H9 (cell line): ENCODE data around the gene DDX1. TPM values are rescaled to one million over a fixed set of nuclear protein-coding genes. Genes with fewer than 3 reads are reported as not detected.

ENCODE experiments used
- DNase-seq: peaks from one replicate; pipeline ENCODE4 v3.0.0-alpha.2; 2017
- H2AFZ ChIP-seq: one replicate; pipeline ENCODE4 v1.6.1; 2013; ENCODE audit warnings: mild to moderate bottlenecking, low read length, control low read depth, moderate library complexity
- H2AK5ac ChIP-seq: 2 replicates; pipeline ENCODE4 v1.6.1; 2013; ENCODE audit warnings: low read length, control low read depth, mixed read lengths; ENCODE audit not compliant: insufficient read length
- H2BK120ac ChIP-seq: one replicate; pipeline ENCODE4 v1.6.1; 2013; ENCODE audit warnings: low read depth, mild to moderate bottlenecking, low read length, control low read depth, inconsistent platforms; ENCODE audit not compliant: poor library complexity, severe bottlenecking
- H2BK12ac ChIP-seq: 2 replicates; pipeline ENCODE4 v1.6.1; 2013; ENCODE audit warnings: low read length, control low read depth, mixed read lengths, low read depth; ENCODE audit not compliant: insufficient read length
- H2BK15ac ChIP-seq: 2 replicates; pipeline ENCODE4 v1.6.1; 2013; ENCODE audit warnings: low read depth, low read length, control low read depth
- H2BK20ac ChIP-seq: one replicate; pipeline ENCODE4 v1.6.1; 2013; ENCODE audit warnings: low read depth, mild to moderate bottlenecking, low read length, control low read depth, inconsistent platforms; ENCODE audit not compliant: poor library complexity, severe bottlenecking
- H2BK5ac ChIP-seq: 2 replicates; pipeline ENCODE4 v1.6.1; 2013; ENCODE audit warnings: low read length, control low read depth, mixed read lengths; ENCODE audit not compliant: insufficient read length
- H3K14ac ChIP-seq: 2 replicates; pipeline ENCODE4 v1.6.1; 2013; ENCODE audit warnings: low read length, control low read depth; ENCODE audit not compliant: insufficient read depth
- H3K18ac ChIP-seq: 2 replicates; pipeline ENCODE4 v1.6.1; 2013; ENCODE audit warnings: low read depth, mild to moderate bottlenecking, mixed read lengths, low read length, control low read depth; ENCODE audit not compliant: insufficient read length
- H3K23ac ChIP-seq: 2 replicates; pipeline ENCODE4 v1.6.1; 2013; ENCODE audit warnings: low read length, control low read depth, mixed read lengths, low read depth; ENCODE audit not compliant: insufficient read length
- H3K23me2 ChIP-seq: 2 replicates; pipeline ENCODE4 v1.6.1; 2013; ENCODE audit warnings: low read depth, mild to moderate bottlenecking, mixed read lengths, low read length, control low read depth; ENCODE audit not compliant: insufficient read length, poor library complexity, severe bottlenecking
- H3K27ac ChIP-seq: 2 replicates; pipeline ENCODE4 v1.5.1; 2013; ENCODE audit warnings: low read length, control low read depth, mixed read lengths, low read depth; ENCODE audit not compliant: insufficient read length
- H3K27me3 ChIP-seq: 2 replicates; pipeline ENCODE4 v1.6.1; 2013; ENCODE audit warnings: low read length, control low read depth, inconsistent platforms; ENCODE audit not compliant: insufficient read depth
- H3K4ac ChIP-seq: 2 replicates; pipeline ENCODE4 v1.6.1; 2013; ENCODE audit warnings: low read depth, mild to moderate bottlenecking, control low read depth, inconsistent platforms, low read length, moderate library complexity
- H3K4me1 ChIP-seq: 2 replicates; pipeline ENCODE4 v1.6.1; 2013; ENCODE audit warnings: low read length, control low read depth, inconsistent platforms; ENCODE audit not compliant: insufficient read depth
- H3K4me2 ChIP-seq: 2 replicates; pipeline ENCODE4 v1.6.1; 2013; ENCODE audit warnings: low read length, control low read depth, mixed read lengths; ENCODE audit not compliant: insufficient read length, insufficient read depth
- H3K56ac ChIP-seq: 2 replicates; pipeline ENCODE4 v1.6.1; 2013; ENCODE audit warnings: low read depth, mild to moderate bottlenecking, mixed read lengths, low read length, control low read depth; ENCODE audit not compliant: insufficient read length
- H3K79me1 ChIP-seq: 2 replicates; pipeline ENCODE4 v1.6.1; 2013; ENCODE audit warnings: low read depth, mild to moderate bottlenecking, moderate library complexity, low read length, control low read depth, inconsistent platforms; ENCODE audit not compliant: insufficient read depth, poor library complexity, severe bottlenecking
- H3K79me2 ChIP-seq: 2 replicates; pipeline ENCODE4 v1.6.1; 2013; ENCODE audit warnings: low read length, control low read depth, inconsistent platforms; ENCODE audit not compliant: insufficient read depth
- H3K9ac ChIP-seq: 2 replicates; pipeline ENCODE4 v1.6.1; 2013; ENCODE audit warnings: low read length, control low read depth, mixed read lengths; ENCODE audit not compliant: insufficient read length; ENCODE audit errors: extremely low read depth
- H3K9me3 ChIP-seq: one replicate; pipeline ENCODE4 v1.6.1; 2013; ENCODE audit warnings: low read depth, low read length, inconsistent platforms; ENCODE audit not compliant: control insufficient read depth
- H3T11ph ChIP-seq: one replicate; pipeline ENCODE4 v1.6.1; 2013; ENCODE audit warnings: mild to moderate bottlenecking, low read length, control low read depth, inconsistent platforms
- H4K20me1 ChIP-seq: one replicate; pipeline ENCODE4 v1.6.1; 2013; ENCODE audit not compliant: control insufficient read depth, insufficient read length, insufficient read depth
- H4K5ac ChIP-seq: 2 replicates; pipeline ENCODE4 v1.6.1; 2013; ENCODE audit warnings: low read depth, mild to moderate bottlenecking, mixed read lengths, low read length, control low read depth; ENCODE audit not compliant: insufficient read length
- H4K8ac ChIP-seq: replicated peaks from 2 replicates; pipeline ENCODE4 v1.6.1; 2013; ENCODE audit warnings: low read length, control low read depth, mixed read lengths, low read depth; ENCODE audit not compliant: insufficient read length
- H4K91ac ChIP-seq: 2 replicates; pipeline ENCODE4 v1.6.1; 2013; ENCODE audit warnings: low read depth, mild to moderate bottlenecking, moderate library complexity, mixed read lengths, low read length, control low read depth; ENCODE audit not compliant: insufficient read length
- H3K27ac Mint-ChIP-seq, 3 experiments: 2 replicates in 2 of 3; 3 replicates in 1 of 3; pipeline ENCODE4 v1.8.0; 2020 to 2021; ENCODE audit warnings: mixed read lengths in 3 of 3, mild to moderate bottlenecking in 1 of 3, moderate library complexity in 1 of 3
- H3K27me3 Mint-ChIP-seq: 2 replicates; pipeline ENCODE4 v1.8.0; 2021; ENCODE audit warnings: low read depth, mild to moderate bottlenecking, moderate library complexity, mixed read lengths
- H3K36me3 Mint-ChIP-seq, 3 experiments: 2 replicates in 2 of 3; 3 replicates in 1 of 3; pipeline ENCODE4 v1.8.0; 2020 to 2021; ENCODE audit warnings: low read depth in 3 of 3, mixed read lengths in 3 of 3; ENCODE audit not compliant: insufficient read depth in 1 of 3
- H3K4me1 Mint-ChIP-seq, 2 experiments: 2 replicates each; pipeline ENCODE4 v1.8.0; 2020; ENCODE audit warnings: mixed read lengths in 2 of 2
- H3K4me3 Mint-ChIP-seq, 2 experiments: 2 replicates in 1 of 2; 3 replicates in 1 of 2; pipeline ENCODE4 v1.8.0; 2020 to 2021; ENCODE audit warnings: mild to moderate bottlenecking in 2 of 2, mixed read lengths in 2 of 2, moderate library complexity in 1 of 2
- H3K9me3 Mint-ChIP-seq, 2 experiments: 2 replicates in 1 of 2; 3 replicates in 1 of 2; pipeline ENCODE4 v1.8.0; 2020; ENCODE audit warnings: mild to moderate bottlenecking in 2 of 2, mixed read lengths in 2 of 2, moderate library complexity in 1 of 2
- CTCF ChIP-seq: fragments of 200-600 bp; sonication (generic); conservative IDR thresholded peaks from 3 replicates; pipeline ENCODE4 v1.8.0; 2021; ENCODE audit warnings: antibody characterized with exemption, mild to moderate bottlenecking
- WGBS: extraction: QIAGEN DNeasy Blood & Tissue Kit; methylation state at CpG from one replicate; pipeline ENCODE4 v1.1.7; 2013; ENCODE audit warnings: missing lambda C conversion rate, low lambda C conversion rate, mixed read lengths; ENCODE audit not compliant: insufficient read length; ENCODE audit errors: extremely low coverage; 5-methylcytosine and 5-hydroxymethylcytosine counted together
- total RNA-seq: library from RNA; stranded (reverse); gene quantifications from 2 replicates; pipeline ENCODE4 v1.2.1, GENCODE V29; 2021

Gene DDX1
- total RNA-seq, 1 experiment from 2014 or later, result 120 TPM

DNA sequence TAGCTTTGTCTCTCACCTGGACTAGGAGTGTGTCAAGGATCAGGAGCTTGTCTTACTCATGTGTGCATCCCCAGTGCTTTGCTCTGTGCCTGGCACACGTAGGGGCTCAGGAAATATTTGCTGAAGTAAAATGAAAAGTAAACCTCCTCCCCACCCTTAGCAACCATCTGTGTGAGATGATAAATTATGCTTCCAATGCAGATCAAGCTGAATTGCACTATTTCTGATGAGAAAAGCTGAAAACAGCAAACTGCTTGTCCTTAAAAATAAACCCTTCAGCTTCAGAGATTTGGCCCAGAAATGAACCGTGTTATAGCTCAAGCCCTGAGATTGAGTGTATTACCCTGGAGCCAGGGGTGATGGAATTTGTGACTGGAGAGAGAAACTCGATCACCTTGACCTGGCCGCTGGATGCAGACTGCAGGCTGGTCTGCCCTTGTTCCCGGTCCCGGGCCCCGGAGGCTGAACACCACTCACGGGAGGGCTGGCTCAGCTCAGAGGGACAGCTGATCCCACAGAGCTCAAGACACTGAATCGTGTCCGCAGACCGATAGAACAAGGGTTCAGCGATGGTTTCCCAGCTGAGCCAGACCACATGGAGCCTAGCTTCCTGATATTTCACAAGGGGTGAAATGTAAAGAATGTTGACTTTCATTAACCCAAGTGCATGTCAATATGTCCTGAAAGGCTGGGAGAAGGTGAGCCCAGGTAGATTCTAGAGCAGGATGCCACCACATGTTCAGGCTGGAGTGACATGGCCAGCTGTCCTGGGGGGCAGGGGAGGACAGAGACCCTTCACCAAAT, 50.5 kb downstream of the DDX1 start:
- DNase-seq, result no peak

More for the DNA sequence above, 50.5 kb downstream of the DDX1 start:
- no peak overlapping the region for H4K8ac ChIP-seq
- H2BK120ac ChIP-seq, result no peak overlapping the region
- no peak overlapping the region for H2BK20ac ChIP-seq
- no peak overlapping the region for H4K5ac ChIP-seq
- H3K4me2 ChIP-seq, result no peak overlapping the region
- H3T11ph ChIP-seq, result no peak overlapping the region
- no peaks in the 10 kb centered on the region for H3K9me3 ChIP-seq
- H3K79me1 ChIP-seq, result no peaks in the 10 kb centered on the region
- no peak overlapping the region for H2AFZ ChIP-seq
- peaks cover 4 to 9% of the 10 kb centered on the region in 2 experiments for H3K4me1 Mint-ChIP-seq
- no peak overlapping the region for H2BK12ac ChIP-seq
- H2AK5ac ChIP-seq, result no peak overlapping the region
- peaks cover 0 to 5% of the 10 kb centered on the region in 2 experiments; a peak in 3 of 5 replicates for H3K9me3 Mint-ChIP-seq
- no peak overlapping the region for H4K91ac ChIP-seq
- no peaks in the 10 kb centered on the region for H3K27me3 ChIP-seq
- no peaks in the 10 kb centered on the region for H4K20me1 ChIP-seq
- no CpG with 5 or more reads among the region's 12 CpGs for WGBS
- H2BK15ac ChIP-seq, result no peak overlapping the region
- H3K27me3 Mint-ChIP-seq, result peaks cover 1% of the 10 kb centered on the region; the same call in 1 of the 2 replicates
- H3K56ac ChIP-seq, result no peak overlapping the region
- no peak overlapping the region for H2BK5ac ChIP-seq
- H3K23ac ChIP-seq, result no peak overlapping the region
- H3K27ac ChIP-seq, result no peak overlapping the region
- H3K27ac Mint-ChIP-seq, result no peak overlapping the region
- no peak overlapping the region for H3K4ac ChIP-seq
- H3K4me3 Mint-ChIP-seq, result no peak overlapping the region
- no peaks in the 10 kb centered on the region for H3K23me2 ChIP-seq
- no peak overlapping the region for H3K14ac ChIP-seq
- H3K79me2 ChIP-seq, result no peaks in the 10 kb centered on the region
- H3K4me1 ChIP-seq, result no peaks in the 10 kb centered on the region
- no peak overlapping the region for H3K9ac ChIP-seq
- H3K36me3 Mint-ChIP-seq, result peaks cover 8 to 25% (median 11%) of the 10 kb centered on the region in 3 experiments; a peak in 6 of 7 replicates
- H3K18ac ChIP-seq, result no peak overlapping the region
- TF ChIP-seq CTCF, result no peak
